H1 (cell line): ENCODE data around the gene SBDS. TPM values are rescaled to one million over a fixed set of nuclear protein-coding genes. Genes with fewer than 3 reads are reported as not detected.

Experiments
- TBP ChIP-seq: IDR thresholded peaks from 2 replicates; pipeline ENCODE4 v1.6.1; 2011; ENCODE audit warnings: low read depth, low read length, improper control_type of control experiment
- polyA plus RNA-seq, 7 experiments: library from polyadenylated mRNA; depleted of rRNA in 3 of 7; stranded (reverse) in 5 of 7; unstranded in 2 of 7; fragments of >200 nt in 5 of 7; fragments of 200-250 nt in 2 of 7; gene quantifications; 1 replicate in 5 of 7; 2 replicates in 1 of 7; 4 replicates in 1 of 7; pipeline versions ENCODE4 v1.2.1 to v1.2.3, GENCODE V29; 2011 to 2013; ENCODE audit warnings: missing spikeins in 2 of 7, mixed read lengths in 2 of 7
- total RNA-seq: library from RNA; stranded (reverse); fragmentation: NEBNext Ultra II Directional; extraction: Animal tissue kit (Norgen Biotek cat#: 25700); gene quantifications from 2 replicates; pipeline ENCODE4 v1.2.1, GENCODE V29; 2021

SBDS gene
- total and polyA plus RNA-seq, 2 of the 8 experiments (the other 6 are each of a cell fraction or from before 2014, with no cell fraction given) = 8.2 to 27.5 TPM

- TF ChIP-seq TBP = peak; percentile 50; the same call in 1 of the 2 replicates
- TF ChIP-seq, all 59 proteins: peak for 15; not testable (repeated sequence) for 44
Measured at GRCh38 chr7:66996444-66997191, 1.2 kb upstream of the SBDS start, which contains the start of gene TYW1 (continued).
